HG03108 (cell line): Measurements from ENCODE around the gene AUH.

Experiments used
- ATAC-seq: cut with Tn5 transposase; IDR thresholded peaks from one replicate; pipeline ENCODE4 v1.9.1; 2021; ENCODE audit warnings: moderate library complexity; ENCODE audit not compliant: unreplicated experiment

AUH gene

GRCh38 chr9:91340395-91340967 is 21.2 kb downstream of the AUH start:
- ATAC-seq = no peak

GRCh38 chr9:91338681-91339080 is 23.0 kb downstream of the AUH start:
- ATAC-seq = no peak

DNA sequence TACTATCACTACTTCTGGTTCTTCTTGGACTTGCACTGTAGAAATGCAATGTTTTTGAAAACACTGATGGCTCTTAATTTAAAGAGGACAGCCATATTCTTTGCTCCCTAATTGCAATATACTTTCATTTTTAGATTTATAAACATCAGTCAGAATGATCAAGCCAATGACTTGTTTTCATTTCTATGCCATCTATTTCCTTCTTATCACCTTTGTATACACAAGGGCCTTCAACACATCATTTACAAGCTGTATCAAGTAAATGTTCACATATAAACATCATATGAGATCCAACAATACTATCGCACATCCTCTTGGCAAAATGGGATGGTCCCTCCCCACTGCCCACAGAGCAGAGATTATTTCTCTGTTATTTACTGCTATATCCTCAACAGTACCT is 24.9 kb downstream of the AUH start:
- no peak for ATAC-seq

DNA sequence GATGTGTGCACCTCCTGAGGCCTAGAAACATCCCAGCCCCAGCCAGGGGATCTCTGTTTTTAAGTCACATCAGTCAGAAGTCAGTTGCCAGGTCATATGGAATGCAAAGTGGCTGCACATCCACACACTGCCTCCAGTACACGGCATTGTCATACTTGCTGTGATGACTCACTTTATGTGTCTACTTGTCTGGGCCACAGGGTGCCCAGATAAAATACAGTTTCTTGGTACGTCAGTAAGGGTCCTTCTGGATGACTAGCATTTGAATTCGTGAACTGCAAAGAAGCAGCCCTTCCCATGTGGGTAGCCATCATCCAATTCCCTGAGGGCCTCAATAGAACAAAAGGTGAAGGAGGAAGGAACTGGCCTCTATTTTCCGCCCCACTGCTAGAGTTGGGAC is 27.7 kb downstream of the AUH start:
- ATAC-seq = no peak

DNA sequence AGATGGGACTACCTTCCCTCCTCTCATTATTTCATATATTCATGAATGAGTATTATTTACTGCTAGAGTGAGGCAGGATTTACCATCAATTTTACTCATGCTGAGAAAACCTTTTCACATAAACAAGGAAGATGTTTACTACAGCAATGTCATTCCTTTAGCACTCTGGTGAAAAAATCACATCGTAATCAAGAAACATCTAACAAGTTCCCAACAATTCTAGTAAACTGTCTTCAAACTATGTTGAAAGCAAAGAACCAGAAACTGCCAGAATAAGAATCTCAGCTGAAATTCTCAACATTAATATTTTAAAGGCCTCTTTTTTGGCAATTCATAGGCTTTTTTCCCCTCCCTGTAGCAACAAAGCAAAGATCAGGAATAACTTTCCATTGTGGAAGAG is 28.2 kb downstream of the AUH start:
- no peak for ATAC-seq

- ATAC-seq = no peak
These were observed 29.0 kb downstream of the AUH start for GRCh38 chr9:91332546-91333231.

- no peak for ATAC-seq
These were observed 29.9 kb downstream of the AUH start for GRCh38 chr9:91331849-91332248.

- no peak for ATAC-seq
These were observed 33.5 kb downstream of the AUH start for GRCh38 chr9:91328186-91328585.

- ATAC-seq = no peak
These were observed 40.0 kb downstream of the AUH start for GRCh38 chr9:91321691-91322090.

- no peak for ATAC-seq
These were observed 41.4 kb downstream of the AUH start for GRCh38 chr9:91320299-91320698.

- no peak for ATAC-seq
These were observed 45.6 kb downstream of the AUH start for GRCh38 chr9:91316093-91316492.

DNA sequence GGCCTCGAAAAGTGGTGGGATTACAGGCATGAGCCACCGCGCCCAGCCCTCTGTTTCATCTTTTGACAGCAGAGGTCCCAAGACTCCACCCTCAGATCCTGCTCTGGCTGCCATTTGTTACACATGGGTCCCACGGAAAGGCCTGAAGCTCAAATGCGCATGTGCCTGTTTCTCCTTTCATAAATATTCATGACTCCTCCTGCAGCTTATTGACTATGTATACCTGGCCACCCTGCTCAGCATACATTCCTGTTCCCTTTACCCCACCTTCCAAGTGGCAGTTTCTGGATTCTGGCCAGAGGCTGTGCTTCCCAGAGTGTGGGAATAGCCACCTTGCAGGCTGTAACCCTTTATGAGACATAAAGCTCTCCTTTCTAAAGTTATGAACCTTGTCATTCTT is 46.5 kb downstream of the AUH start:
- no peak for ATAC-seq

DNA sequence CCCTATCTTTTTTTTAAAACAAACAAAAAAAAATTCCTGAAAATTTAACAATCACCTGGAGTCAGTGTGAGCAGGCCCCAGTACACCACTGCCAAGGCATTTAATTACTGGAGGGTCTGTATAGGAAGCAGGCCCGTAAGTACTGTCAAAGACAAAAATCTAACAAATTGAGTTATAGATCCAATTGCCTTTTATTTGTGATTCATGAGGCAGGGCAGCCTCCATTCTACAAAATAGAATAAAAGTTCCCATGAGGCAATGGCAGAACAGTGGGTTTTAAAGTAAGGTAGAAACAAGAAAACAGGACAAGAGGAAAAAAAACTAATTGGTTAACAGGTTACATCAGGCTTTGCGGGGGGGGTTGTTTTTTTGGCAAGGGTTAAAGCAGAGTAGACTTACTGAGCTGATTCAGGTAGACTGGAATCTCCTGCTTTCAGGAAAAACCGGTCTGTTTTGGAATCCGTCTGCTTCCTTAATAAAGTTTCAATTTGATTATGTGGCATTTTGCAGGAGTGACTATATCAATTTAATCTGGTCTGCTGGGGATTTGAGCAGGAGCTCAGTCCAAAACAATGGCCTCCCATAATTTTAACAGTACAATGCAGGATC is 48.9 kb downstream of the AUH start:
- no peak for ATAC-seq

DNA sequence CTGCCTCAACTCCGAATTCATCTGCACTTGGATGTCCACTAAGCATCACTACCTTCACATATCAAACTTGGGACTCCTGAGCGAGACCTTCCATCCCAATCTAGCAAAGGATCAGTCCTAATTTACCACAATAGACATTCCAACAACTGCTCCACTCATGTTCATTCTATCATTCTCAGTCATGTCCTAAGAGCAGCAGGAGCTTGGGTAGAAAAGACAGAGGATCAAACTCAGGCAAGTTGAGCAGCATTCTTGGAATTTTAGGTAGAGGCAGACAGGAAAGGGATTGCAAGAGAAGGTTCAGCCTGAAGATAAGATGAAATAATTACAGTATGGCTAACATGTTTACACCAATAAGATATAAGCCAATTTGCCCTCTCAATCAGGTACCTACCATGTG is 51.7 kb downstream of the AUH start:
- no peak for ATAC-seq

- no peak for ATAC-seq
These were observed 53.5 kb downstream of the AUH start for GRCh38 chr9:91308191-91308590.

GRCh38 chr9:91307279-91307678 is 54.4 kb downstream of the AUH start:
- no peak for ATAC-seq

DNA sequence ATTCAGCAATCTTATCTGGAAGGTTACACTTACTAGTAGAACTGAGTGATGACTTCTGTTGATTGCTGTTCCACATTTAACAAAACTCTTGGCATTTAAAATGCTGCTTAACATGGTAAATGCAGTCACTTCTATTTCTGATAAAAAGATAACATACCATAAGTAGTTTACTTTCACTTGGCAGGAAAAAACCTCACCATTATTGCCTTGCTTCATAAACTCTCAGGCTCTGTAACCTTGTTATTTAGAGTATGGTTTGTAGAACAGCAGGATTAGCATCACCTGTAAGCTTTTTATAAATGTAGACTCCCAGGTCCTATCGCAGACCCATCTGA is 55.5 kb downstream of the AUH start:
- ATAC-seq = no peak

GRCh38 chr9:91305596-91306295 is 56.0 kb downstream of the AUH start:
- no peak for ATAC-seq

- ATAC-seq = no peak
These were observed 57.8 kb downstream of the AUH start for GRCh38 chr9:91303741-91304415.

DNA sequence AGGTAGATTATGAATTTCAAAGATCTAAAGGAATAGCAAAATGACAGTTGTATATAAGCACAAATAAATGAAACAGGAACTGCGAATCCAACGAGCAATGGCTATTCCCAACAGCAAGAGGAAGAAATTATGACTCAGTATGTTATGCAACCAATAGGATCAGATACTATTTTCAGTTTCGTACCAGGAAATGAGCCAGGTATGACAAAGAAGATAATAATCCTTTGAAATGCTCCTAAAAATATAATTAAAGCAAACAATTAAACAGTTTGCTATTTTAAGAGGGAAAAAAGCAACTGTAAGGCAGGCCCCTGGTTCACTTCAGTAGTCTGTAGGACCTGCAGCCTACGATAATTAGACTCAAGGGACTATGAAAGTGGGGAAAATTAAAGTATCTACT is 58.9 kb downstream of the AUH start:
- no peak for ATAC-seq

GRCh38 chr9:91301161-91301560 is 60.6 kb downstream of the AUH start:
- no peak for ATAC-seq

GRCh38 chr9:91298311-91298710 is 63.4 kb downstream of the AUH start:
- ATAC-seq = no peak
